T-helper 22 cell (primary cell): ENCODE measurements around the gene PTPRU.

Source experiments
- DNase-seq: peaks from one replicate; pipeline ENCODE4 v3.0.0-alpha.2; 2020; ENCODE audit warnings: low read depth

Gene PTPRU

GRCh38 chr1:29267321-29268070 is 31.2 kb downstream of the PTPRU start:
- DNase-seq = no peak

GRCh38 chr1:29269382-29269781 is 33.1 kb downstream of the PTPRU start:
- no peak for DNase-seq

- no peak for DNase-seq
Observed at GRCh38 chr1:29270929-29271521, 34.7 kb downstream of the PTPRU start.

GRCh38 chr1:29271724-29272123 is 35.4 kb downstream of the PTPRU start:
- no peak for DNase-seq

- no peak for DNase-seq
Observed at GRCh38 chr1:29272147-29272907, 36.0 kb downstream of the PTPRU start.

GRCh38 chr1:29275435-29275834 is 39.1 kb downstream of the PTPRU start:
- DNase-seq = no peak

GRCh38 chr1:29278124-29278523 is 41.8 kb downstream of the PTPRU start:
- no peak for DNase-seq

- no peak for DNase-seq
Observed at GRCh38 chr1:29279406-29279805, 43.1 kb downstream of the PTPRU start.

- DNase-seq = no peak
Observed at GRCh38 chr1:29279951-29280391, 43.6 kb downstream of the PTPRU start.

- DNase-seq = no peak
Observed at GRCh38 chr1:29280409-29281131, 44.2 kb downstream of the PTPRU start.

GRCh38 chr1:29281571-29281970 is 45.2 kb downstream of the PTPRU start:
- DNase-seq = no peak

GRCh38 chr1:29282135-29282923 is 46.0 kb downstream of the PTPRU start:
- DNase-seq = no peak

GRCh38 chr1:29282924-29283803 is 46.8 kb downstream of the PTPRU start:
- no peak for DNase-seq

- no peak for DNase-seq
Observed at GRCh38 chr1:29283804-29284195, 47.5 kb downstream of the PTPRU start.

- no peak for DNase-seq
Observed at GRCh38 chr1:29284286-29284960, 48.1 kb downstream of the PTPRU start.

GRCh38 chr1:29284961-29285560 is 48.7 kb downstream of the PTPRU start:
- DNase-seq = no peak

GRCh38 chr1:29285771-29286170 is 49.4 kb downstream of the PTPRU start:
- no peak for DNase-seq

GRCh38 chr1:29286194-29286767 is 50.0 kb downstream of the PTPRU start:
- no peak for DNase-seq

GRCh38 chr1:29289493-29289892 is 53.2 kb downstream of the PTPRU start:
- no peak for DNase-seq
